Measurements from ENCODE around the gene NIPAL3. TPM values are rescaled to one million over a fixed set of nuclear protein-coding genes. Genes with fewer than 3 reads are reported as not detected.

NIPAL3 gene
- total and polyA plus RNA-seq, 2 donors (not counting 3 experiments of a cell fraction or from before 2014, with no cell fraction given), result 15.5 to 16.0 TPM

DNA sequence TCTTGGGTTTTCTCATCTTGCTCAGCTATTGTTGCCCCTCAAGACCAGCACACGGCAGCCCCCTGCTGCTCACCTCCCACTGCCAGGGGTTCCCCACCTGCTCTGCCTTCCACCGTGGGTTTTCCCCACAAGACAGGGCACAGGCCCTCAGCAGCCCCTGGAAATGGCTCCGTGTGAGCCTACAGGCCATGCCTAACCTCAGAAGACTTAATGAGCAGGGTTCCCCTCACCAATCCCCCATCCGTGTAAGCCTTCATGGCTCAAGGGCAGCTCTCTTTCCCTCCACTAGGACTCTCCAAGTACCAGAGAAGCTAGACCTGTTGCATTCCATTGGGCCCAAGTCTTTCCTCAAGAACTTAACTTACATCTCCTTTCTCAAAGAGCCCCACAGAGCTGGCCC is 68.6 kb downstream of the NIPAL3 start:
- intact Hi-C loops (cut with micrococcal nuclease) (no loop called here), dilution Hi-C loops (cut with MboI; ENCODE audit: extremely low pct_ligation_motif_present, low sequenced_read_pairs) (no loop called here)
- ChIA-PET POLR2A (no interaction called here), CTCF (interaction anchor here (1.0 to 1.3 kb wide), 4 partner anchors 8 to 282 kb away, joined by 3 to 5 read pairs (median 3); no protein-coding TSS in a partner anchor)
- Histone ChIP-seq H3K36me3 (ENCODE audit: control insufficient read depth in 2 of 2, extremely low read depth in 1 of 2, insufficient read depth in 2 of 2, low read length in 2 of 2) (no peaks in the 10 kb centered on the region), H3K79me2 (ENCODE audit: control insufficient read depth, insufficient read depth, low read length) (no peaks in the 10 kb centered on the region), H3K27ac (ENCODE audit: insufficient read depth, low read depth, low read length) (no peak overlapping the region), H3K9ac (replicated peaks; ENCODE audit: extremely low read depth, insufficient read depth, low read length) (no peak overlapping the region), H4K20me1 (replicated peaks; ENCODE audit: control insufficient read depth, extremely low read depth, insufficient read depth, low read length) (no peaks in the 10 kb centered on the region), H3K4me2 (ENCODE audit: insufficient read depth, low read length) (no peak overlapping the region), H3K4me3 (replicated peaks in 1 of 3; ENCODE audit: insufficient read depth in 1 of 3, low read depth in 1 of 3, low read length in 3 of 3) (no peak overlapping the region), H3K4me1 (ENCODE audit: control insufficient read depth, extremely low read depth, insufficient read depth, low read length) (no peaks in the 10 kb centered on the region), H2AFZ (ENCODE audit: low read depth, low read length) (no peak overlapping the region), H3K9me1 (replicated peaks; ENCODE audit: control insufficient read depth, extremely low read depth, insufficient read depth, low read length) (no peaks in the 10 kb centered on the region), H3K9me3 (replicated peaks; ENCODE audit: control insufficient read depth, insufficient read depth, low read length) (no peaks in the 10 kb centered on the region), H3K27me3 (ENCODE audit: control insufficient read depth in 2 of 2, insufficient read depth in 2 of 2, low read length in 2 of 2) (no peaks in the 10 kb centered on the region)
- no peak for FAIRE-seq
- no TSS peak for BruUV-seq (replicated peaks)
- TF ChIP-seq POLR2A (IDR thresholded peaks at IDR 0.05; ENCODE audit: low read depth, low read length) (no peak), JUN (IDR thresholded peaks at IDR 0.05; ENCODE audit: borderline replicate concordance, insufficient read depth, insufficient read length, low read depth) (no peak), EZH2 (IDR thresholded peaks at IDR 0.05; ENCODE audit: borderline replicate concordance, low read depth, low read length, severe bottlenecking) (no peak), GATA2 (IDR thresholded peaks at IDR 0.05; ENCODE audit: insufficient read depth, insufficient read length, low read depth, low read length) (no peak), POLR2AphosphoS5 (IDR thresholded peaks at IDR 0.05; ENCODE audit: insufficient read depth, low read depth, low read length) (no peak), CTCF (IDR thresholded peaks at IDR 0.05; ENCODE audit: extremely low read depth in 1 of 2, insufficient read depth in 1 of 2, low read depth in 1 of 2, low read length in 2 of 2) (no peak), FOS (IDR thresholded peaks at IDR 0.05; ENCODE audit: borderline replicate concordance, insufficient read depth, low read length) (no peak), MYC (IDR thresholded peaks at IDR 0.05; ENCODE audit: low read depth, low read length) (no peak)
- TF ChIP-seq, protein P1, sequence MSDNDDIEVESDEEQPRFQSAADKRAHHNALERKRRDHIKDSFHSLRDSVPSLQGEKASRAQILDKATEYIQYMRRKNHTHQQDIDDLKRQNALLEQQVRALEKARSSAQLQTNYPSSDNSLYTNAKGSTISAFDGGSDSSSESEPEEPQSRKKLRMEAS (IDR thresholded peaks at IDR 0.05; ENCODE audit: insufficient read depth, insufficient read length), result no peak
- DNase-seq (ENCODE audit: low read depth, low spot score), result no peak
